ENCODE results near the gene DOCK11. TPM values are rescaled to one million over a fixed set of nuclear protein-coding genes. Genes with fewer than 3 reads are reported as not detected.
A peak's percentile ranks its signal among the peaks of the same experiment; 100 is the strongest.
"Not testable (repeated sequence)": the region's sequence is repeated elsewhere in the genome, so short reads cannot be mapped to it uniquely, and the experiment has no call there.

Gene DOCK11
- total RNA-seq, result 27.8 and 28.6 TPM in 2 replicates

DNA sequence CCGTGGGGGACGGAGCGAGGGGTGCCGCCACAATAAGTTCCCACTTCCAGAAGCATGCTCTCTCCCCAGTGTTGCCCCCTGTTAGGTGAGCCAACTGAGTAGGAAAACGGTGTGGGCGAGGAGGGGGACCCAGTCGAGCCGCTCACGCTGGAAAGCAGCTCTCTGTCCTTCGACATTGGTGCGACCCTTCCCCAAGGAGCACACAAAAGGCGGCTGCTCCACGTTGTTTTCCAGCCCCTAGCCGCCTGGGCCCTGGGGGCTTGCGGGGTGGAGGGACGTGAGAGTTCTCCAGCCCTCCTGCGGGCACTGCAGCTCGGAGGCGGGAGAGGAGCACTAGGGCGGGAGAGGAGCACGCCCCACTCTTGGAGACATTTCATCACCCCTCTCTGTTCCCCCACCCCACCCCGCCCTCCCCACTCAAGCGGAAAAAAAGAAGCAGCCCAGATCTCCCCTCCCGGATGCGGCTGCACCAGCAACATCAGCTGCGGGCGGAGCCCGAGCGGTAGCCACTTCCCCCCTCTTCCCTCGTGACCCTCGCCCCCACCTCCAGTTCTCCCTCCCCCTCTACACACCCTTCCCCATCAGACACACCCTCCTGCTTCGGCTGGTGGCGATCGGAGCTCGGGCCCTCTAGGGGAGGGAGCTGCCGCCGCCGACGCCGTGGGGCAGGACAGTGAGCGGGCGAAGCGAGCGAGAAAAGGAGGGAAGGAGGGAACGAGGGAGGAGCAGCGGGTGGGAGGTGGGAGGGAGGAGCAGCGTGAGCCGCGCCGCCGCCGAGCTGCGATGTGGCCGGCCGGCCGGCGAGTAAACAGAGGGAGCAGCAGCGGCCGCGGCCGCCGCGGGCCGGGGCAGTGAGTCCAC is at the start of gene DOCK11:
TSS of gene DOCK11 (plus strand) at position 755 of the 861 bp plus-strand sequence. CDS start 157 bp downstream, outside the sequence.
- Mint-ChIP-seq H3K36me3 (ENCODE audit: low read depth) (peaks cover 5% of the 10 kb centered on the region), H3K4me1 (peaks cover 18% of the 10 kb centered on the region), H3K27me3 (no peaks in the 10 kb centered on the region), H3K9me3 (no peaks in the 10 kb centered on the region), H3K4me3 (peak within 1 kb of the TSS; percentile 99), H3K27ac (peak within 1 kb of the TSS; percentile 98)
- intact Hi-C loops (cut with micrococcal nuclease), result loop anchor here (1.0 to 2.0 kb wide), 5 partner anchors 8 to 150 kb away; no protein-coding TSS in a partner anchor
- DNase-seq, result peak; percentile 93

DNA sequence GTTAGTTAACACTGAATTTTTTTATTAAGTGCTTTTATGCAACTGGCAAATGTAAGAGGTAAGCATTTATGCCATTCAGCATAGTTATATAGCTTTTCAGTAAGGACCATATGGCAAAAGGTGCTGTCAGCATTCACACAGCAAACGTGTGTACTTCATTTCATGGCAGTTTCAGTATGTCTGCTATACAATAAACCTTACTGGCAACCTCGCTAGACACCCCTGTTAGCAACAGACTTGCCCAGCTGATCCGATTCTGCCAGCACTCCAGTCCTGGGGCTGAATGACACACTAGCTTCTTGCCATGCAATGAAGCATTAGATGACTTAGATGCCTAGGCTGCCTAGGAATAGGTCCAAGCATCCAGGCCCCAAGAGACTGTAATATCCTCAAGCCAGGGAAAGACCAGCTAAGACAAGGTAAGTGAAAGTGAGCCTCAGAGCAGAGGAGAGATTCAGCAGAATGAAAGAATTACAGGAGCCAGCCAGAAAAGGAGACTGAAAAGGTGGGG is 47.3 kb upstream of the DOCK11 start:
- Mint-ChIP-seq H3K36me3 (ENCODE audit: low read depth) (peaks cover 10% of the 10 kb centered on the region), H3K27ac (no peak overlapping the region), H3K9me3 (no peaks in the 10 kb centered on the region), H3K4me3 (no peak overlapping the region), H3K4me1 (no peaks in the 10 kb centered on the region), H3K27me3 (no peaks in the 10 kb centered on the region)
- no peak for DNase-seq
- intact Hi-C loops (cut with micrococcal nuclease), result no loop called here

DNA sequence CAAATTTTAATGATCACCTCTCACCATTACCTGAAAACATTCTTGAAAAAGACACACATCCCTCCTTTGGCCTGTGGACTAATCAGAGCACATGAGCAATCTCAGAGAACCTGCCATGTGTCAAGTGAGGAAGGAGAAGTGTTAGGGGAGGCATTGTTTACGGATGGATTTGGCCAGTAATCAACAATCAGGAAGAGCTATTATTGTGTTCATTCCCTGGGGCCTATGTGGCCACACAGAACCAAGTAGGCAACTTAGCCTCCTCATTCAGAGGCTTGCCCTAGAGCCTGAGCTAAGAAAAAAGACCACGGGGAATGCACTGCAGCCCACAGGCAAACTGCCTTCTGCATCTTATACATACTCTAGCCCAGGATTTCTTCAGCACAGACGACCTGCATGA is 40.6 kb upstream of the DOCK11 start:
- H3K9me3 Mint-ChIP-seq, result no peaks in the 10 kb centered on the region
- peaks cover 6% of the 10 kb centered on the region for H3K36me3 Mint-ChIP-seq (ENCODE audit: low read depth)
- no peaks in the 10 kb centered on the region for H3K27me3 Mint-ChIP-seq
- H3K27ac Mint-ChIP-seq, result no peak overlapping the region
- H3K4me1 Mint-ChIP-seq, result peaks cover 1% of the 10 kb centered on the region
- intact Hi-C loops (cut with micrococcal nuclease), result no loop called here
- DNase-seq, result no peak
- no peak overlapping the region for H3K4me3 Mint-ChIP-seq

DNA sequence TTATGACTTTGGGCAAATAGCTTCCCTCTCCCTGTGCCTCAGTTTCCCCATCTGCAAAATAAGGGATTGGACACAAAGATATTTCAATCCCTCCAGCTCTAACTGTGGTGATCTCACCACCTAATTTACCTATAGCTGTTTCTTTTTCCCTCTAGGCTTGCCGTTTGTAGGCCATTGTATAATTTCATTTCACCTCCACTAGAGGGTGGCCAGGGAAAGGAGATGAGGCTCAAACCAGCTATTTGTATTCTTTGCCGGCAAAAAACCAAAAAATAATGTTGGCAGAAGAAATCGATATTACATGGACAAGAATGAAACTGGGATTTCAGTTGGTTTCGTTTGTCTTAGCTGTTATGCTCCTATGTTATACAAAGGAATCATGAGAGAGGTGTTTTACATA is 36.1 kb upstream of the DOCK11 start:
- H3K27me3 Mint-ChIP-seq, result peaks cover 2% of the 10 kb centered on the region
- H3K36me3 Mint-ChIP-seq (ENCODE audit: low read depth), result no peaks in the 10 kb centered on the region
- H3K4me1 Mint-ChIP-seq, result peaks cover 1% of the 10 kb centered on the region
- peak; percentile 66 for DNase-seq
- no peak overlapping the region for H3K4me3 Mint-ChIP-seq
- intact Hi-C loops (cut with micrococcal nuclease), result loop anchor here (1.0 kb wide), 1 partner anchor 142 kb away; no protein-coding TSS in a partner anchor
- H3K9me3 Mint-ChIP-seq, result no peaks in the 10 kb centered on the region
- no peak overlapping the region for H3K27ac Mint-ChIP-seq

DNA sequence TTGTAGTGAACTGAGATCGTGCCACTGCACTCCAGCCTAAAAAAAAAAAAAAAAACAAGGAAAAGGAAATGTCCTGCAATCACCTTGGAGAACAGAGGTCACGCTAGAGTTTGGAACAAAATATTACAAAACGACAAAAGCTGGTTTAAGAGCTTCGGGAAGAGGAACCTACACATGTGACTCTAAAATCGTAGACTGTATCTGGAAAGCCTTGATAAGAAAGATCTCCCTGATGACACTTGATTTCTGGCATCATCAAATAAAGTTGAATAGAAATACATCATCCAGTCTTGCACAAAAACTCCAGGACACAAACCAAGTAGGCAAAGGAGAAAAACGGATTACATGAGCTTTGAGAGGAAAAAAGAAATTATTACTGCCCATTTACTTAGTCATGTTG is 31.1 kb upstream of the DOCK11 start:
- Mint-ChIP-seq H3K27ac (no peak overlapping the region), H3K4me1 (peaks cover 1% of the 10 kb centered on the region), H3K9me3 (no peaks in the 10 kb centered on the region), H3K27me3 (peaks cover 5% of the 10 kb centered on the region), H3K36me3 (ENCODE audit: low read depth) (no peaks in the 10 kb centered on the region), H3K4me3 (no peak overlapping the region)
- intact Hi-C loops (cut with micrococcal nuclease), result no loop called here
- no peak for DNase-seq

DNA sequence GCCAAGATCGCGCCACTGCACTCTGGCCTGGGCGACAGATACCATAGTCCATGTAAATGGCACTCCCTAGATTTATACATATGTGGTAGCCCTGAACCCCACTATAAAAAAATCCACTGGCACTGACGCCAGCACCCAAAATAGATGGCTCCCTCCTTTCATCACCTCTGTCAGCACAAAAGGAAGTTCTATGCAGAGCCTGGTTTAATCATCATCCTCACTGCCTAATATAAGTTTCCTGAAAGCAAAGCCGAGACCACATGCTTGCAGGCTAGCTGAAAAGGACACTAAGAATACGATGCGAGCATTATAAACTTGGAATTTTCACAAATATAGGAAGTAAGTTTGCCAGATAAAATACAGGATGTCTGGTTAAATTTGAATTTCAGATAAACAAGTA is 27.5 kb upstream of the DOCK11 start:
- no peaks in the 10 kb centered on the region for H3K36me3 Mint-ChIP-seq (ENCODE audit: low read depth)
- intact Hi-C loops (cut with micrococcal nuclease), result no loop called here
- H3K27ac Mint-ChIP-seq, result no peak overlapping the region
- H3K4me1 Mint-ChIP-seq, result no peaks in the 10 kb centered on the region
- H3K4me3 Mint-ChIP-seq, result no peak overlapping the region
- no peak for DNase-seq
- H3K27me3 Mint-ChIP-seq, result peaks cover 5% of the 10 kb centered on the region
- no peaks in the 10 kb centered on the region for H3K9me3 Mint-ChIP-seq

DNA sequence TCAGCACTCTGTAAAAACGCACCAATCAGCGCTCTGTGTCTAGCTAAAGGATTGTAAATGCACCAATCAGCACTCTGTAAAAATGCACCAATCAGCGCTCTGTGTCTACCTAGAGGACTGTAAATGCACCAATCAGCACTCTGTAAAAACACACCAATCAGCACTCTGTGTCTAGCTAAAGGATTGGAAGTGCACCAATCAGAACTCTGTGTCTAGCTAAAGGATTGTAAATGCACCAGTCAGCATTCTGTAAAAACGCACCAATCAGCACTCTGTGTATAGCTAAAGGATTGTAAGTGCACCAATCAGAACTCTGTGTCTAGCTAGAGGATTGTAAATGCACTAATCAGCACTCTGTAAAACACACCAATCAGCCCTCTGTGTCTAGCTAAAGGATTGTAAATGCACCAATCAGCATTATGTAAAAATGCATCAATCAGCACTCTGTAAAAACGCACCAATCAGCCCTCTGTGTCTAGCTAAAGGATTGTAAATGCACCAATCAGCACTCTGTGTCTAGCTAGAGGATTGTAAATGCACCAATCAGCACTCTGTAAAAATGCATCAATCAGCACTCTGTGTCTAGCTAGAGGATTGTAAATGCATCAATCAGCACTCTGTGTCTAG is 24.8 kb upstream of the DOCK11 start:
- H3K9me3 Mint-ChIP-seq; H3K27ac Mint-ChIP-seq; H3K36me3 Mint-ChIP-seq (ENCODE audit: low read depth); H3K4me1 Mint-ChIP-seq; DNase-seq; intact Hi-C loops (cut with micrococcal nuclease); H3K27me3 Mint-ChIP-seq; H3K4me3 Mint-ChIP-seq: not testable (repeated sequence)

DNA sequence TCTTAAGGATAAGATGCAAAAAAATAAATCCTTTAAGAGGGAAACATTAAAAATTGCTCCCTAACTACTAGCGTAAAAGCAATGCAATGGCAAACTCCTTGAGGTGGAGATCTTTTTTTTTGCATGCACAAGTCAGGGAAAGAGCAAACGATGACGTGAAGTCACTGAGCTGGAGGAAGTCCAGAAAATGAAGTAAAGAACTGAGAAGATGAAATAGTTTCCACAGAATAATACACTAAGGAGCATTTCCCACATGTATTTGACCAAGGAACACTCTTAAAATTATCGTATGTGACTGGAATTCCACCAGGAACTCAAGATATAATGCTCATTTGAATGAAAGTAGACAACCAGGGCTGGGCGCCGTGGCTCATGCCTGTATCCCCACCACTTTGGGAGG is 21.0 kb upstream of the DOCK11 start:
- H3K9me3 Mint-ChIP-seq, result no peaks in the 10 kb centered on the region
- H3K4me1 Mint-ChIP-seq, result no peaks in the 10 kb centered on the region
- intact Hi-C loops (cut with micrococcal nuclease), result no loop called here
- no peak for DNase-seq
- H3K36me3 Mint-ChIP-seq (ENCODE audit: low read depth), result no peaks in the 10 kb centered on the region
- H3K27ac Mint-ChIP-seq, result no peak overlapping the region
- H3K27me3 Mint-ChIP-seq, result no peaks in the 10 kb centered on the region
- no peak overlapping the region for H3K4me3 Mint-ChIP-seq

DNA sequence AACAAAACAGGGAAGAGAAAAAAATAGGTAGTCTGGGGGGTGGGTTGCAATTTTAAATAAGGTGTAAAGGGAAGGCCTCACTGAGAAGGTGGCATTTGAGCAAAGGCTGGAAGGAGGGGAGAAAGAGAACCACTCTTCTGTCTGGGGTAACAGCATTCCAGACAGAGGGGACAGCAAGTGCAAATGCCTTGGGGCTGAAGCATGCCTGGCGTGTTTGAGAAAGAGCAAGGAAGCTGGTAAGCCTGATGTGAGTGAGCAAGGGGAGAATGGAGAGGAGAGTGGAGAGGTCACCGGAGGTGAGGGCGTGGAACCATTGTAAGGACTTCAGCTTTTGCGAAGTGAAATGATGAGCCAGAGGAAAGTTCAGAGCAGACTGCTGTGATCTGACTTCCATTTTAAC is 19.7 kb upstream of the DOCK11 start:
- H3K9me3 Mint-ChIP-seq, result no peaks in the 10 kb centered on the region
- intact Hi-C loops (cut with micrococcal nuclease), result no loop called here
- no peaks in the 10 kb centered on the region for H3K27me3 Mint-ChIP-seq
- no peak for DNase-seq
- no peaks in the 10 kb centered on the region for H3K36me3 Mint-ChIP-seq (ENCODE audit: low read depth)
- no peak overlapping the region for H3K4me3 Mint-ChIP-seq
- no peaks in the 10 kb centered on the region for H3K4me1 Mint-ChIP-seq
- no peak overlapping the region for H3K27ac Mint-ChIP-seq

DNA sequence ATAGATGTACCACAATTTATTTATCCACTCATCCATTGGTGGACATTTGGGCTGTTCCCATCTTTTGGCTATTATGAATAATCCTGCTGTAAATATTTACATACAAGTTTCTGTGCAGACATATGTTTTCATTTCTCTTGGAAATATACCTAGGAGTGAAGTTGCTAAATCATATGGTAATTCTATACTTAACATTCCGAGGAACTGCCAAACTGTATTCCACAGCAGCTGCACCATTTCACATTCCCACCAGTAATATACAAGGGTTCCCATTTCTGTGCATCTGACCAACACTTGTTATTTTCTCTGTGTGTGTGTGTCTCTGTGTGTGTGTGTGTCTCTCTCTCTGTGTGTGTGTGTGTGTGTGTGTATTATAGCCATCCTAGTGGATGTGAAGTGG is 15.4 kb upstream of the DOCK11 start:
- intact Hi-C loops (cut with micrococcal nuclease), result no loop called here
- Mint-ChIP-seq H3K4me3 (no peak overlapping the region), H3K4me1 (no peaks in the 10 kb centered on the region), H3K9me3 (no peaks in the 10 kb centered on the region), H3K27me3 (no peaks in the 10 kb centered on the region), H3K36me3 (ENCODE audit: low read depth) (no peaks in the 10 kb centered on the region), H3K27ac (no peak overlapping the region)
- DNase-seq, result no peak

DNA sequence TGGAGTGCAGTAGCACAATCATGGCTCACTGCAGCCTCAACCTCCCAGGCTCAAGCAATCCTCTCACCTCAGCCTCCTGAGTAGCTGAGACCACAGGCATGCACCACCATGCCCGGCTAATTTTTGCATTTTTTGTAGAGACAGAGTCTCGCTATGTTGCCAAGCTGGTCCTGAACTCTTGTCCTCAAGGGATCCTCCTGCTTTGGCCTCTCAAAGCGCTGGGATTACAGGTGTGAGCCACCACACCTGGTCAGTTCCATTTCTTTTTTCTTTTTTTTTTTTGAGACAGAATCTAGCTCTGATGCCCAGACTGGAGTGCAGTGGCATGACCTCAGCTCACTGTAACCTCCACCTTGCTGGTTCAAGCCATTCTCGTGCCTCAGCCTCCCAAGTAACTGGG is 13.2 kb upstream of the DOCK11 start:
- H3K27me3 Mint-ChIP-seq; intact Hi-C loops (cut with micrococcal nuclease): not testable (repeated sequence)

DNA sequence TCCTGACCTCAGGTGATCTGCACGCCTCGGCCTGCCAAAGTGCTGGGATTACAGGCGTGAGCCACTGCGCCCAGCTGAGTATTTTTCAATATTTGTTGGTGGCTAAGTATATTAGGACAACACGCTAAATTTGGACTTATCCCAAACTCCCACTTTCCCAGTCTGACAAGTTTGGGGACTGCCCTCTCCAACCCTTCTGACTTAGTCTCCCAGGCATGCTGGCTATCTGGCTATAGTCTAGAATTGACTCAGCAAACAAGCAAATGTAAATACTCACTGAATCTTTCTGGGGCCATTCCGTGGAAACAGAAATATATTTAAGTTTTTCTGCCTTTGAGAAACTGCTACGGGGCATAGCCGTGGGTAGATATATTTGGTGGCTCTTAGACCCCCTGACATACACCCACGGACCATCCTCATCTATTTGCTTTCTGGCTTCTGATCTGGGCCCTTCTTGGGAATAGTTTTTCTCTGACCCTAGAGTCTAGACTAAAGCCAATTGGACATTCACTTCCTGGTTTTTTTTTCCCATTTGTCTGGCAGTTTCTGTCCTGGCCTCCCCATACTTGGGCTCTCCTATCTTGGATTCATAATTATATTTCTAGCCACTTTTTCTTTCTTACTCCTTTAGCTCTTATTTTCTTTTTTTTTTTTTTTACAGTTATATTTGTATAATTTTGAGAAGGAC is 11.3 kb upstream of the DOCK11 start:
- no peaks in the 10 kb centered on the region for H3K4me1 Mint-ChIP-seq
- no peaks in the 10 kb centered on the region for H3K9me3 Mint-ChIP-seq
- DNase-seq, result no peak
- no peak overlapping the region for H3K27ac Mint-ChIP-seq
- H3K27me3 Mint-ChIP-seq, result no peaks in the 10 kb centered on the region
- H3K4me3 Mint-ChIP-seq, result no peak overlapping the region
- intact Hi-C loops (cut with micrococcal nuclease), result no loop called here
- no peaks in the 10 kb centered on the region for H3K36me3 Mint-ChIP-seq (ENCODE audit: low read depth)

More for the DNA sequence above, 13.2 kb upstream of the DOCK11 start:
- not testable (repeated sequence) for H3K4me1 Mint-ChIP-seq; H3K36me3 Mint-ChIP-seq (ENCODE audit: low read depth); H3K27ac Mint-ChIP-seq; H3K9me3 Mint-ChIP-seq; DNase-seq; H3K4me3 Mint-ChIP-seq

DNA sequence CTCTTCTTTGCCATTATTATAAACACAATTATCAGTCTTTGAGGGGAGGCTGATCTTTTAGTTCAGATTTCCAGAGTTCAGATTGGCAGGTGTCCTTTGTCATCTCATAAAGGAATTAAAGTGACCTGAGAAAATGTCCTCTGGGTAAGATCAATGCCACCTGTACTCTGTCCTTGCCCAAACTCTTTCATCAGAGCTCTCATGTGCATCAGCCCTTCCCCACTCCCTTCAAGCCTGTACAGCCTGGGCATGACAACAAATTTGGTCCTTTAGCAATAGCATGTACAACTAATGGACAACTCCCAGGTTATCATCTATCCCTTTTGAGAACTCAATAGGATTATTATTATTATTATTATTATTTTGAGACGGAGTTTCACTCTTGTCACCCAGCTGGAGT is 8.9 kb upstream of the DOCK11 start:
- H3K27ac Mint-ChIP-seq; DNase-seq; H3K4me1 Mint-ChIP-seq; H3K36me3 Mint-ChIP-seq (ENCODE audit: low read depth); intact Hi-C loops (cut with micrococcal nuclease); H3K27me3 Mint-ChIP-seq; H3K9me3 Mint-ChIP-seq; H3K4me3 Mint-ChIP-seq: not testable (repeated sequence)

DNA sequence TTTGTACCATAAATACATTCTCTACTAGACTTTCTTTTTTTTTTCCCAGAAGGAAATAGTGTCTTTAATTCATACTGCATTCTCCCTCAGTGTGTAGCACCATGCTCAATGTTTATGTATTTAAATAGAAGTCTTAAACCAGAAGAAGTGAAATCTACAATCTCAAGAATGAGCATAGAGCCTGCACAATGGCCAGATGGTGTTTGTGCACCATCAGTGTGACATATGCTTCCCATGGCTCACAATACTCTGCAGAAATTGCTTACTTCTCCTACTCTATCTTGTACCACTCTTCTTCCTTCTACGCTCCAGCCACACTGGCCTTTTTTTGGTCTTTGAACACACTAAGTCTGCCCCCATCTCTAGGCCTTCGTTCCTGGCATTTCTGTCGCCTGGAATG is 2.6 kb upstream of the DOCK11 start:
- Mint-ChIP-seq H3K4me1 (peaks cover 10% of the 10 kb centered on the region), H3K4me3 (no peak overlapping the region), H3K27me3 (no peaks in the 10 kb centered on the region), H3K9me3 (no peaks in the 10 kb centered on the region), H3K36me3 (ENCODE audit: low read depth) (peaks cover 2% of the 10 kb centered on the region), H3K27ac (no peak overlapping the region)
- intact Hi-C loops (cut with micrococcal nuclease), result no loop called here
- no peak for DNase-seq
